CD4-positive, alpha-beta T cell (primary cell): Measurements from ENCODE around the gene RAPGEF4. TPM values are rescaled to one million over a fixed set of nuclear protein-coding genes. Genes with fewer than 3 reads are reported as not detected.

Experiments
- ATAC-seq: fragments of 200-7000 bp; cut with Tn5 transposase; one replicate; pipeline ENCODE4 v1.10.0; 2022; ENCODE audit warnings: mild to moderate bottlenecking; ENCODE audit not compliant: poor library complexity
- CTCF ChIA-PET: fragments of 350-600 bp; sonication (Branson Sonifier 250); formaldehyde crosslinking; loops from one replicate; lab custom pipeline; 2021; ENCODE audit warnings: antibody characterized with exemption, inconsistent platforms; lab: Charles Lee
- POLR2A ChIA-PET: fragments of 350-600 bp; sonication (Branson Sonifier 250); formaldehyde crosslinking; loops from one replicate; lab custom pipeline; 2021; ENCODE audit warnings: antibody characterized with exemption, inconsistent platforms; lab: Charles Lee
- DNase-seq, 14 experiments: peaks; one replicate each; pipeline ENCODE4 v3.0.0-alpha.2; 2013 to 2020; ENCODE audit warnings: mixed read lengths in 2 of 14
- H3K27ac ChIP-seq, 2 donors: one replicate each; pipeline versions ENCODE4 v1.5.1 to v1.7.0; 2013; ENCODE audit warnings: low read length in 2 of 2, low read depth in 1 of 2, mild to moderate bottlenecking in 1 of 2
- H3K27me3 ChIP-seq, 2 experiments: 1 replicate in 1 of 2; 2 replicates in 1 of 2; pipeline versions ENCODE4 v1.6.1 to v1.7.0; 2013; ENCODE audit warnings: low read length in 2 of 2, control low read depth in 1 of 2, mild to moderate bottlenecking in 1 of 2, moderate library complexity in 1 of 2; ENCODE audit not compliant: insufficient read depth in 2 of 2, control insufficient read depth in 1 of 2
- H3K36me3 ChIP-seq: one replicate; pipeline ENCODE4 v1.6.1; 2013; ENCODE audit warnings: low read length, control low read depth; ENCODE audit not compliant: insufficient read depth
- H3K4me1 ChIP-seq: one replicate; pipeline ENCODE4 v1.6.1; 2013; ENCODE audit warnings: low read length, control low read depth; ENCODE audit not compliant: insufficient read depth
- H3K4me3 ChIP-seq: one replicate; pipeline ENCODE4 v1.5.1; 2013; ENCODE audit warnings: mild to moderate bottlenecking, low read length, moderate library complexity
- H3K9me3 ChIP-seq, 2 experiments: 1 replicate in 1 of 2; 2 replicates in 1 of 2; pipeline versions ENCODE4 v1.6.1 to v1.7.0; 2013; ENCODE audit warnings: low read length in 2 of 2, mild to moderate bottlenecking in 2 of 2, control low read depth in 1 of 2, moderate library complexity in 1 of 2; ENCODE audit not compliant: control insufficient read depth in 1 of 2, insufficient read depth in 1 of 2
- H3K27ac Mint-ChIP-seq: one replicate; pipeline ENCODE4 v1.8.0; 2020; ENCODE audit warnings: mixed read lengths
- H3K27me3 Mint-ChIP-seq: one replicate; pipeline ENCODE4 v1.8.0; 2021; ENCODE audit warnings: mixed read lengths
- H3K36me3 Mint-ChIP-seq: one replicate; pipeline ENCODE4 v1.8.0; 2021; ENCODE audit warnings: low read depth, mixed read lengths
- H3K4me1 Mint-ChIP-seq: one replicate; pipeline ENCODE4 v1.8.0; 2021; ENCODE audit warnings: low read depth, mixed read lengths
- H3K4me3 Mint-ChIP-seq: one replicate; pipeline ENCODE4 v1.8.0; 2020; ENCODE audit warnings: mild to moderate bottlenecking, mixed read lengths
- H3K9me3 Mint-ChIP-seq: one replicate; pipeline ENCODE4 v1.8.0; 2020; ENCODE audit warnings: mixed read lengths
- intact Hi-C, 2 experiments: fragments of 100-400 bp; cut with DNase I in 1 of 2; cut with micrococcal nuclease in 1 of 2; formaldehyde crosslinking; loops; one replicate each; pipeline versions ENCODE4 v1.15.1 to v1.9.0; 2023 to 2025; cut with DNase I, micrococcal nuclease
- total RNA-seq, 174 experiments: library from RNA in 2 of 174; stranded (reverse) in 2 of 174; gene quantifications; one replicate each; pipeline ENCODE4 v1.2.3 and lab custom pipeline; 2021 to 2026
- TF ChIP-seq, protein P1 (sequence below): fragments of 200-600 bp; IDR thresholded peaks from one replicate; pipeline ENCODE4 v1.8.0; 2022; ENCODE audit warnings: antibody characterized with exemption, mild to moderate bottlenecking

The RAPGEF4 gene
- total RNA-seq, 2 experiments from 2014 or later, result 0.69 to 0.73 TPM

DNA sequence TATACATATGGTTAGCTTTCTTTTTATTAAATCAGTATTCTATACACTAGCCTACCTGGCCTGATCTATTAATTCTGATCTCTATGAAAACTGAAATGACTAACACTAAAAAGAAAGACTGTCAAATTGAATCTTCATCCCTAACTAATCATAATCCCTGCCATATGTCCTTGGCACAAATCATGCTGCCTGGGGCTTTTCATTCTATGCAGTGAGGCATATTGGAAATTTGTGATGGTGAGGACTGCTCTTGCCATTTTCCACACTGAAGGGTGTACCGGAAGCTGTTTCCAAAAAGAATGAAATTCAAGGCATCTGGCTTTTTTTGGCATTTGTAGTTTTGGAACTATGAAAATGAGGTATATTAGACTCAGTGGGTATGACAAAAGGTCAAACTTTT, 39.7 kb downstream of the RAPGEF4 start:
- Histone ChIP-seq H3K4me3 (no peak overlapping the region), H3K9me3 (no peaks in the 10 kb centered on the region), H3K36me3 (no peaks in the 10 kb centered on the region), H3K4me1 (no peaks in the 10 kb centered on the region), H3K27me3 (peaks cover 0 to 3% of the 10 kb centered on the region in 2 experiments), H3K27ac (no peak overlapping the region)
- no peaks in the 10 kb centered on the region for H3K4me1 Mint-ChIP-seq
- peaks cover 9% of the 10 kb centered on the region for H3K27me3 Mint-ChIP-seq
- no peak overlapping the region for H3K27ac Mint-ChIP-seq
- no peak overlapping the region for H3K4me3 Mint-ChIP-seq
- ChIA-PET POLR2A (no interaction called here), CTCF (no interaction called here)
- no peak for ATAC-seq
- TF ChIP-seq, protein P1, sequence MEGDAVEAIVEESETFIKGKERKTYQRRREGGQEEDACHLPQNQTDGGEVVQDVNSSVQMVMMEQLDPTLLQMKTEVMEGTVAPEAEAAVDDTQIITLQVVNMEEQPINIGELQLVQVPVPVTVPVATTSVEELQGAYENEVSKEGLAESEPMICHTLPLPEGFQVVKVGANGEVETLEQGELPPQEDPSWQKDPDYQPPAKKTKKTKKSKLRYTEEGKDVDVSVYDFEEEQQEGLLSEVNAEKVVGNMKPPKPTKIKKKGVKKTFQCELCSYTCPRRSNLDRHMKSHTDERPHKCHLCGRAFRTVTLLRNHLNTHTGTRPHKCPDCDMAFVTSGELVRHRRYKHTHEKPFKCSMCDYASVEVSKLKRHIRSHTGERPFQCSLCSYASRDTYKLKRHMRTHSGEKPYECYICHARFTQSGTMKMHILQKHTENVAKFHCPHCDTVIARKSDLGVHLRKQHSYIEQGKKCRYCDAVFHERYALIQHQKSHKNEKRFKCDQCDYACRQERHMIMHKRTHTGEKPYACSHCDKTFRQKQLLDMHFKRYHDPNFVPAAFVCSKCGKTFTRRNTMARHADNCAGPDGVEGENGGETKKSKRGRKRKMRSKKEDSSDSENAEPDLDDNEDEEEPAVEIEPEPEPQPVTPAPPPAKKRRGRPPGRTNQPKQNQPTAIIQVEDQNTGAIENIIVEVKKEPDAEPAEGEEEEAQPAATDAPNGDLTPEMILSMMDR, result no peak
- intact Hi-C loops, result no loop called here
- H3K36me3 Mint-ChIP-seq, result no peaks in the 10 kb centered on the region
- H3K9me3 Mint-ChIP-seq, result no peaks in the 10 kb centered on the region
- no peak for DNase-seq

DNA sequence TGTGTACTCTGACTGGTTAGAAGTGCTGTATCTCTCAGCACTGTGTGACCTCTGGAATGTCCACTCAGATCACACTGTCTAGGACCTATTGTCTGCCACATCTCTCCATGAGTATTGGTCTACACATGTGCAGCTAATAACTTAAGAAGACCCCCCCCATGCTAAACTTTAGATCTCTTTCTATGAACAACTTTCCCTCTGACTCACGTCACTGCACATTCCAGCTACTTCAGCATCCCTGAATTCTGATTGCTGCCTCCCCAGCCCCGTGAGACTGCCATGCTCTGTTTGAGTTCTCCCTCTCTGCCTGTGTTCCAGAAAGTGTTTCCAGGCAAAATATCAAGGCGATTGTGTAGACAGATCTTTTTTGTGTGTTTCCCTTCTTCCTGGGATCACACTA, 41.8 kb downstream of the RAPGEF4 start:
- H3K9me3 ChIP-seq, result no peaks in the 10 kb centered on the region
- no peaks in the 10 kb centered on the region for H3K36me3 Mint-ChIP-seq
- H3K4me3 ChIP-seq, result no peak overlapping the region
- no peaks in the 10 kb centered on the region for H3K4me1 ChIP-seq
- no peaks in the 10 kb centered on the region for H3K9me3 Mint-ChIP-seq
- ChIA-PET CTCF (no interaction called here), POLR2A (no interaction called here)
- TF ChIP-seq, protein P1, result no peak
- H3K36me3 ChIP-seq, result no peaks in the 10 kb centered on the region
- no peak overlapping the region for H3K27ac Mint-ChIP-seq
- peaks cover 16% of the 10 kb centered on the region for H3K27me3 Mint-ChIP-seq
- no peak for DNase-seq
- H3K4me3 Mint-ChIP-seq, result no peak overlapping the region
- no peak for ATAC-seq
- H3K4me1 Mint-ChIP-seq, result no peaks in the 10 kb centered on the region
- H3K27ac ChIP-seq, result no peak overlapping the region
- intact Hi-C loops, result no loop called here
- H3K27me3 ChIP-seq, result peaks cover 0 to 8% of the 10 kb centered on the region in 2 experiments

DNA sequence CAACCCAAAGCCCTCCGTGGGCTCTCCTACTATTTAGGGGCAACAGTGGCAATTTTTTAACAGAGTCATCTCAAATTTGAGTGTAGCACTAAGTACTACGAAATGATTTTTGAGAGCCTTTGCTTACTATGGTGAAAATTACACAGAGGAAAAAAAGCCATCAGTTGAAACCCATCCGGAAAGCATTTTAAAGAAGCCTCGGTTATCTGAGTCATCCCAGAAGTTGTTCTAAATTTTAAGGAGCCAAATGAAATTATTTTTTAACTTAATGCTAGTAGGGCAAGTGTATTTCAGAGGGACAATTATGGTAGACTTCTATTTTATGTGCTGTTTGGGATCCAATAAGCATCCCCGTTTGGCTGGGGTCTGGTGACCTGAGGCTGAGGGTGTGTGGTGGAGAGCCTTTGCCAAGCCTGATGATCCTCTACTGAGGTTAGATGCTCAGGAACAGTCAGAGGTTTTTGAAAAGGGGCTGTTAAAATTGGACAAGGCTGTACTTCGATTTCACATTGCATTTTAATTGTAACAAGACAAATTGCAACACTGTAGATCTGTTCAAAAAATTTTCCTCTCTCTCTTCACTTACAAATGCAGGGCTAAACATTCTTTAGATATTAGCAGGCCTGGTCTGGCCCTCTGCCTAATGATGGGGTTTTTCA, 47.0 kb downstream of the RAPGEF4 start:
- H3K4me3 ChIP-seq, result no peak overlapping the region
- Mint-ChIP-seq H3K4me1 (no peaks in the 10 kb centered on the region), H3K27ac (no peak overlapping the region), H3K9me3 (no peaks in the 10 kb centered on the region), H3K36me3 (no peaks in the 10 kb centered on the region), H3K27me3 (peaks cover 34% of the 10 kb centered on the region), H3K4me3 (no peak overlapping the region)
- no peak for DNase-seq
- no peaks in the 10 kb centered on the region for H3K36me3 ChIP-seq
- ATAC-seq, result no peak
- no peaks in the 10 kb centered on the region for H3K4me1 ChIP-seq
- TF ChIP-seq, protein P1, result no peak
- peaks cover 4 to 5% of the 10 kb centered on the region in 2 experiments for H3K27me3 ChIP-seq
- H3K9me3 ChIP-seq, result no peaks in the 10 kb centered on the region
- CTCF ChIA-PET, result no interaction called here
- POLR2A ChIA-PET, result no interaction called here
- H3K27ac ChIP-seq, result no peak overlapping the region
- intact Hi-C loops, result no loop called here
